ENCODE data around the gene AUNIP.

AUNIP gene

DNA sequence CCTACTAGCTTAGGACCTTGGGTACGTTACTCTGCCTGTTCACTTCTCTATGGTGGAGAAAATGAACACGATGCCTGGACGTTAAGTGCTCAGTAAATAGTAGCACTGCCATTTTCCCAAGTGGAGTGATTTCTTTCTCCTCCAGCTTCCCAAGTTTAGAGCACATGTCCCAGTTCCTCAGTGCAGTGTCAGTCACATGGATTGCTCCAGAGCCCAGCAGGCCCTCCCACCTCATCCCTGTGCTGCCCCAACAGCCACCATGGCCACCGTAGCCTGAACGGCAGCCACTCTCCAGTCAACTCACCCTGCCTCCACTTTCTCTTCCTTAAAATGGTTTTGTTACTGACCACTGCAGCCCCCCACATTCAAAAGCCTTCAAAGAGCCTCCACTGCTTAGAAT, 38.5 kb upstream of the AUNIP start:
- no peak for DNase-seq (ENCODE audit: low read depth)
- no peak overlapping the region for H3K4me3 ChIP-seq (ENCODE audit: low read depth, low read length)
- TF ChIP-seq, protein P1, sequence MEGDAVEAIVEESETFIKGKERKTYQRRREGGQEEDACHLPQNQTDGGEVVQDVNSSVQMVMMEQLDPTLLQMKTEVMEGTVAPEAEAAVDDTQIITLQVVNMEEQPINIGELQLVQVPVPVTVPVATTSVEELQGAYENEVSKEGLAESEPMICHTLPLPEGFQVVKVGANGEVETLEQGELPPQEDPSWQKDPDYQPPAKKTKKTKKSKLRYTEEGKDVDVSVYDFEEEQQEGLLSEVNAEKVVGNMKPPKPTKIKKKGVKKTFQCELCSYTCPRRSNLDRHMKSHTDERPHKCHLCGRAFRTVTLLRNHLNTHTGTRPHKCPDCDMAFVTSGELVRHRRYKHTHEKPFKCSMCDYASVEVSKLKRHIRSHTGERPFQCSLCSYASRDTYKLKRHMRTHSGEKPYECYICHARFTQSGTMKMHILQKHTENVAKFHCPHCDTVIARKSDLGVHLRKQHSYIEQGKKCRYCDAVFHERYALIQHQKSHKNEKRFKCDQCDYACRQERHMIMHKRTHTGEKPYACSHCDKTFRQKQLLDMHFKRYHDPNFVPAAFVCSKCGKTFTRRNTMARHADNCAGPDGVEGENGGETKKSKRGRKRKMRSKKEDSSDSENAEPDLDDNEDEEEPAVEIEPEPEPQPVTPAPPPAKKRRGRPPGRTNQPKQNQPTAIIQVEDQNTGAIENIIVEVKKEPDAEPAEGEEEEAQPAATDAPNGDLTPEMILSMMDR (conservative IDR thresholded peaks at IDR 0.05; ENCODE audit: low read depth, low read length), result no peak

DNA sequence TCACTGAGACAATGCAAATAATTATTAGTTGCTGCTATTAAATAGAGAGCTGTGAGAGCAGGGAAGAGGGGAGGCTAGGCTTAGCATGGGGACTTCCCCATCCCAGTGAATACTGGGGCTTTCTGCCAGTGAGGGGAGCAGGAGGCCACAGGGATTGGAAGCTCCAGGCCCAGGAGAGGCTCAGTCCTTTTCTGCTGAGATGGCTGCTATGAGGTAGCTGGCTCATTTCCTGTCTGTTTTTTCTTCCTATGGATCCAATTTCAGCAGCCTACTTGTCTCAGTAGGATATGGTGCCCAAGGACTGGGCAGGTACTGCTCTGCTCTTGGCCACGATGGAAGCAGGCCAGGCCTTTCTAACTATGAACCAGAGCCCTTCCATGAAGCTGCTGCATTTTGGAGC, 37.0 kb upstream of the AUNIP start:
- peak; percentile 57 for DNase-seq (ENCODE audit: low read depth)
- H3K4me3 ChIP-seq (ENCODE audit: low read depth, low read length), result no peak overlapping the region
- TF ChIP-seq, protein P1 (conservative IDR thresholded peaks at IDR 0.05; ENCODE audit: low read depth, low read length), result no peak

DNA sequence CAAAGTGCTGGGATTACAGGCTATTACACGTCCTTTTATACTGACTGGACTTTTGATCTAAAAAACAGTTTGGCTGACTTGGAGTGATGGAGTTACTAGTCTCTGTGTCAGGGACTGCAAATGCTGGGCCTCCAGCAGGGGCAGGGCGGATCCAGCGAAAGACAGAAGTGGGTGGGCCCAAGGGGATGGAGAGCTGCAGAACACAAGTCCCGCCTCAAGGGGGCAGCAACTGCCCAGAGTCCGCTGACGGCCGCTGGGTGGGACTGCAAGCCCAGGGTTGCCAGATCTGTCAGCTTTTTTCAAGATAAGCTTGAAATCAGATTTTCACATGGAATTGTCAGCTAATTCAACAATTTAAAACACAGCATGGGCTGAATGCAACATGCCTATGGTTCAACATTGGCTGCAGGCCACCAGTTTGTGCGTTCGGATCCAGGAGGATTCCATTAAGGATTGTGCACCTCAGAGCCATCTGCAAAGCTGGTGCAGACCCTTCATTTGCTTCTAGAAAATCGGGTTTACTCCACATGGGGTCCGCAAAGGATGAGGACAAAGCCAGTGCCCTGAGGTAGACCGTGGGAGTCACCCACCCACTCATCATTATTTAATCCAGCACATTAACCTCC, 36.2 kb upstream of the AUNIP start:
- TF ChIP-seq, protein P1 (conservative IDR thresholded peaks at IDR 0.05; ENCODE audit: low read depth, low read length), result peak; percentile 98
- H3K4me3 ChIP-seq (ENCODE audit: low read depth, low read length), result no peak overlapping the region
- peak; percentile 97 for DNase-seq (ENCODE audit: low read depth)

DNA sequence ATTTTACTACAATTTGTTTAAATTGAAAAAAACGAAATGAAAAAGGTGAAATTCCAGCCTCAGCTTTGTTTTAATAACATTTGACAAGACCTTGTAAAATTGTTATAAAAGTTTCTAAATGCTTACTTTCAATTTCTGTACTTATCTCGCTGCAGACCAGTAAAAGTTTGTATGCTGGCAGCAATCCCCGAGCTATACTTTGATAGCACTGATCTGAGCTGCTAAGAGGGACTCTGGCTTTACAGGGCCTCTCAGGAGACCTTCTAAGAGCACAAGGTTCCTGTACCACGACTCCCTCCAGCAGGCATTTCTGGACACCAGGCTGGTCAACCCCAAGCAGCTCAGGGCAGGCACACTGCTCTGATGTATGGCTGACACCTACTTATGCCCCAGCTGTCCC, 33.9 kb upstream of the AUNIP start:
- TF ChIP-seq, protein P1 (conservative IDR thresholded peaks at IDR 0.05; ENCODE audit: low read depth, low read length), result no peak
- H3K4me3 ChIP-seq (ENCODE audit: low read depth, low read length), result no peak overlapping the region
- DNase-seq (ENCODE audit: low read depth), result peak; percentile 40

DNA sequence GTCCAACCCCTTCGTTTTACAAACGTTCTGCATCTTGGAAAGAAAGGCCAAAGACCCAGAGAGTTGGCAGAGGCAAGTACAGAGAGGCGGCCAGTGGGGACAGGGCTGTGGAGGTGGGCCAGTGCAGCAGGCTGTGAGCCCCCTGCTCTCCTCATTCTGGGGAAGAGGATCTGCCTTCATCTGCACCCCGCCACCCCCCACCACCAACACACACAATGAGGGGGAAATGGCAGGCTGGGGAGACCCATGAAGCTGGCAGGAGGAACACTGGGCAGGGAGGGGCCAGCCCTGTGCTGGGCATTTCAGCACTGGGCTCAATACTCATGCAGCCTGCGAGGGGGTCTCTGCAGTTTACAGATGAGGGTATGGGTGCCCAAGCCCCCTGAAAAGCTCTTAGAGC, 32.3 kb upstream of the AUNIP start:
- no peak overlapping the region for H3K4me3 ChIP-seq (ENCODE audit: low read depth, low read length)
- DNase-seq (ENCODE audit: low read depth), result no peak
- TF ChIP-seq, protein P1 (conservative IDR thresholded peaks at IDR 0.05; ENCODE audit: low read depth, low read length), result no peak

DNA sequence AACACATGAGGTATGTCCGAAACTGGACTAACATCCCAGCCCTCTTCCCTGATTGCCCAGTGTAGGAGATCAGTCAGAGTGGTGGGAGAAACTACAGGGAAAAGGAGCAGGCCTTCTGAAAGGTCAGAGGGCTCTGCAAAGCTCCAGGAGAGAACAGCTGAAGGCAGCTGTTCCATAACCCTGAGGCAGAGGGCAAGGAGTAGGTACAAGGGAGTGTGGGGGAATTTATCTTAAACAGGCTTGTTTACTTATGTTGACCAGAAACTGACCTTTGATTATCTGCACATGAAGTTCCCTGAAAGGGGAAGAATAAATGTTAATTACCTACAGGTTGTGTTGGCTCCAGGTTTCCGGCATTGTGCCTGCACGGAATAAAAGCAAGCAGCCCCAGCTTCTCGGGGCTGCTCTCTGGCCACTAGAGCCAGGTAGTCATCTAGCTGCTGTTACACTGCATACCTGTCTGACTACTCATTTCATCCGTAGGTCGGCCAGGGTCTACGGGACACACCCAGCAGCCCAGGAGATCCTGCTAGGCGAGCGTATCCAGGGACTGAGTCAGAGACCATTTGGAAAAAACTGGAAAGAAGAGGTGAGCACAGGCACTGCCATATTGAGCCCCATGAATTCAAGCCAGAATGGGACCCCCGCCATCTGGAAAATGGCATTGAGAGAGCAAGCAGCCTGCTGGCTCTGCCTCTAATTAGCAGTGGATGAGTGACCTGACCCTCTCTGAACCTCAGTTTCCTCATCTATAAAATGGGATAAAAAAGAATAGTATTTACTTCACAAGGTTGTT, 31.2 kb upstream of the AUNIP start:
- peak; percentile 58 for DNase-seq (ENCODE audit: low read depth)
- TF ChIP-seq, protein P1 (conservative IDR thresholded peaks at IDR 0.05; ENCODE audit: low read depth, low read length), result no peak

More for the DNA sequence above, 31.2 kb upstream of the AUNIP start:
- no peak overlapping the region for H3K4me3 ChIP-seq (ENCODE audit: low read depth, low read length)

Measured in choroid plexus epithelial cell (primary cell).